H1 (cell line): ENCODE results near the gene RNGTT. TPM values are rescaled to one million over a fixed set of nuclear protein-coding genes. Genes with fewer than 3 reads are reported as not detected.

Experiments
- CTCF ChIA-PET: fragments of 300-600 bp; sonication (Branson Sonifier 250); formaldehyde crosslinking; loops from one replicate; lab custom pipeline; 2021; ENCODE audit not compliant: partially characterized antibody; lab: Charles Lee
- POLR2A ChIA-PET: fragments of 300-600 bp; sonication (Branson Sonifier 250); formaldehyde crosslinking; loops from one replicate; lab custom pipeline; 2021; ENCODE audit warnings: inconsistent platforms; ENCODE audit not compliant: partially characterized antibody; lab: Charles Lee
- DNase-seq, 2 experiments: peaks; one replicate each; pipeline versions ENCODE4 v3.0.0 to v3.0.0-alpha.2; 2010 to 2022; ENCODE audit warnings: low spot score in 2 of 2, low read depth in 1 of 2, mixed read lengths in 1 of 2
- FAIRE-seq: peaks from 2 replicates; lab custom pipeline; 2011; peaks lifted over from hg19 to GRCh38; lab: Jason Lieb, UNC
- H2AFZ ChIP-seq: 2 replicates; pipeline ENCODE4 v1.8.1; 2012; ENCODE audit warnings: low read length, inconsistent platforms
- H2AK5ac ChIP-seq: 2 replicates; pipeline ENCODE4 v1.6.1; 2013; ENCODE audit warnings: low read depth, low read length
- H2BK120ac ChIP-seq: replicated peaks from 2 replicates; pipeline ENCODE3; 2013; ENCODE audit warnings: low read depth, low read length, inconsistent platforms
- H2BK12ac ChIP-seq: 2 replicates; pipeline ENCODE4 v1.6.1; 2013; ENCODE audit warnings: low read depth, low read length
- H2BK15ac ChIP-seq: 2 replicates; pipeline ENCODE4 v1.6.1; 2013; ENCODE audit warnings: low read length
- H2BK20ac ChIP-seq: 2 replicates; pipeline ENCODE4 v1.6.1; 2013; ENCODE audit warnings: low read length
- H2BK5ac ChIP-seq: 2 replicates; pipeline ENCODE4 v1.6.1; 2013; ENCODE audit warnings: low read depth, low read length
- H3K14ac ChIP-seq: 2 replicates; pipeline ENCODE4 v1.6.1; 2013; ENCODE audit warnings: inconsistent platforms; ENCODE audit not compliant: insufficient read length
- H3K18ac ChIP-seq: 2 replicates; pipeline ENCODE4 v1.6.1; 2013; ENCODE audit warnings: low read length; ENCODE audit errors: extremely low read depth
- H3K23ac ChIP-seq: 2 replicates; pipeline ENCODE4 v1.6.1; 2013; ENCODE audit warnings: inconsistent platforms; ENCODE audit not compliant: insufficient read length
- H3K23me2 ChIP-seq: 2 replicates; pipeline ENCODE4 v1.6.1; 2013; ENCODE audit warnings: low read depth, low read length
- H3K27ac ChIP-seq: 2 replicates; pipeline ENCODE4 v1.6.1; 2011; ENCODE audit warnings: low read depth, low read length, inconsistent platforms
- H3K27me3 ChIP-seq, 4 experiments: replicated peaks in 1 of 4; 1 replicate in 1 of 4; 2 replicates in 3 of 4; pipeline versions ENCODE4 v1.6.1 to v1.8.1; 2011 to 2013; ENCODE audit warnings: low read length in 3 of 4, mild to moderate bottlenecking in 3 of 4, inconsistent platforms in 2 of 4, mixed read lengths in 2 of 4, moderate library complexity in 1 of 4; ENCODE audit not compliant: control insufficient read depth in 3 of 4, insufficient read depth in 3 of 4; ENCODE audit errors: extremely low read depth in 1 of 4
- H3K36me3 ChIP-seq, 4 experiments: 2 replicates each; pipeline versions ENCODE4 v1.6.1 to v1.8.1; 2011 to 2013; ENCODE audit warnings: mild to moderate bottlenecking in 4 of 4, low read length in 3 of 4, moderate library complexity in 2 of 4, control low read depth in 1 of 4, inconsistent platforms in 1 of 4; ENCODE audit not compliant: insufficient read depth in 4 of 4, control insufficient read depth in 2 of 4
- H3K4ac ChIP-seq: replicated peaks from 2 replicates; pipeline ENCODE3; 2013; ENCODE audit warnings: low read length, low read depth, mixed read lengths, inconsistent platforms; ENCODE audit not compliant: insufficient read length
- H3K4me1 ChIP-seq, 4 experiments: replicated peaks in 1 of 4; 1 replicate in 1 of 4; 2 replicates in 3 of 4; pipeline versions ENCODE4 v1.6.1 to v1.8.1; 2011 to 2013; ENCODE audit warnings: low read length in 3 of 4, inconsistent platforms in 2 of 4, mixed read lengths in 1 of 4; ENCODE audit not compliant: insufficient read depth in 4 of 4, control insufficient read depth in 3 of 4
- H3K4me2 ChIP-seq, 2 experiments: 2 replicates each; pipeline versions ENCODE4 v1.6.1 to v1.8.1; 2011 to 2013; ENCODE audit warnings: low read depth in 2 of 2, low read length in 2 of 2, control low read depth in 1 of 2, inconsistent platforms in 1 of 2, mild to moderate bottlenecking in 1 of 2; ENCODE audit not compliant: insufficient read depth in 1 of 2
- H3K4me3 ChIP-seq, 4 experiments: fragments of 200-600, 300-600 bp in 1 of 4; sonication (generic), shearing (Covaris generic), sonication (Bioruptor Twin) in 1 of 4; 2 replicates each; pipeline versions ENCODE4 v1.5.1 to v1.8.1; 2011 to 2016; ENCODE audit warnings: low read length in 4 of 4, low read depth in 3 of 4, control low read depth in 2 of 4, inconsistent platforms in 2 of 4, mild to moderate bottlenecking in 2 of 4, mixed read lengths in 1 of 4, moderate library complexity in 1 of 4; ENCODE audit not compliant: insufficient read depth in 2 of 4; ENCODE audit errors: extremely low read depth in 1 of 4
- H3K56ac ChIP-seq: replicated peaks from 2 replicates; pipeline ENCODE3; 2013; ENCODE audit warnings: low read depth, mild to moderate bottlenecking, mixed read lengths, low read length, inconsistent platforms; ENCODE audit not compliant: insufficient read length
- H3K79me1 ChIP-seq: 2 replicates; pipeline ENCODE4 v1.6.1; 2013; ENCODE audit warnings: low read depth, low read length, control low read depth
- H3K79me2 ChIP-seq, 2 experiments: 2 replicates each; pipeline versions ENCODE4 v1.6.1 to v1.8.1; 2012 to 2013; ENCODE audit warnings: low read length in 2 of 2, mild to moderate bottlenecking in 2 of 2, inconsistent platforms in 1 of 2; ENCODE audit not compliant: insufficient read depth in 2 of 2, control insufficient read depth in 1 of 2
- H3K9ac ChIP-seq, 4 experiments: replicated peaks in 1 of 4; 1 replicate in 1 of 4; 2 replicates in 3 of 4; pipeline versions ENCODE4 v1.6.1 to v1.8.1; 2011 to 2013; ENCODE audit warnings: low read depth in 3 of 4, low read length in 3 of 4, control low read depth in 2 of 4, mild to moderate bottlenecking in 2 of 4, moderate library complexity in 2 of 4, inconsistent platforms in 1 of 4; ENCODE audit errors: extremely low read depth in 1 of 4
- H3K9me3 ChIP-seq, 2 experiments: 2 replicates each; pipeline versions ENCODE4 v1.6.1 to v1.8.1; 2012 to 2013; ENCODE audit warnings: mild to moderate bottlenecking in 2 of 2, moderate library complexity in 2 of 2, control low read depth in 1 of 2, inconsistent platforms in 1 of 2, low read depth in 1 of 2, low read length in 1 of 2, mixed read lengths in 1 of 2; ENCODE audit not compliant: insufficient read depth in 2 of 2
- H4K20me1 ChIP-seq, 2 experiments: replicated peaks in 1 of 2; 2 replicates each; pipeline versions ENCODE3 to v1.8.1; 2011 to 2013; ENCODE audit warnings: inconsistent platforms in 2 of 2, low read length in 2 of 2, mild to moderate bottlenecking in 1 of 2; ENCODE audit not compliant: insufficient read depth in 2 of 2, control insufficient read depth in 1 of 2
- H4K5ac ChIP-seq: 2 replicates; pipeline ENCODE4 v1.6.1; 2013; ENCODE audit warnings: low read length, low read depth, mixed read lengths, inconsistent platforms; ENCODE audit not compliant: insufficient read length
- H4K8ac ChIP-seq: 2 replicates; pipeline ENCODE4 v1.8.0; 2013; ENCODE audit warnings: mild to moderate bottlenecking, moderate library complexity, low read length, inconsistent platforms; ENCODE audit not compliant: insufficient read depth; ENCODE audit errors: extremely low read depth
- H4K91ac ChIP-seq: replicated peaks from 2 replicates; pipeline ENCODE3; 2013; ENCODE audit warnings: low read length, mixed read lengths, inconsistent platforms; ENCODE audit not compliant: insufficient read length
- ASH2L ChIP-seq: fragments of 200-600, 300-600 bp; sonication (generic); IDR thresholded peaks from one replicate; pipeline ENCODE4 v1.7.1; 2017; ENCODE audit warnings: low read length
- EP300 ChIP-seq, 2 experiments: IDR thresholded peaks; 1 replicate in 1 of 2; 2 replicates in 1 of 2; pipeline ENCODE4 v1.6.1; 2011 to 2012; ENCODE audit warnings: low read depth in 2 of 2, low read length in 2 of 2, mild to moderate bottlenecking in 2 of 2, borderline replicate concordance in 1 of 2, inconsistent platforms in 1 of 2, moderate library complexity in 1 of 2
- PHF8 ChIP-seq: fragments of 200-600 bp; sonication (generic); conservative IDR thresholded peaks from 2 replicates; pipeline ENCODE4 v1.7.1; 2012; ENCODE audit warnings: low read depth, mild to moderate bottlenecking, inconsistent platforms, low read length, moderate library complexity
- POLR2AphosphoS5 ChIP-seq: IDR thresholded peaks from 2 replicates; pipeline ENCODE4 v1.6.1; 2011; ENCODE audit warnings: low read depth, low read length
- RAD21 ChIP-seq, 2 experiments: IDR thresholded peaks in 1 of 2; conservative IDR thresholded peaks in 1 of 2; 2 replicates each; pipeline ENCODE4 v1.6.1; 2011; ENCODE audit warnings: low read depth in 2 of 2, low read length in 2 of 2, improper control_type of control experiment in 1 of 2, inconsistent platforms in 1 of 2, mild to moderate bottlenecking in 1 of 2, moderate library complexity in 1 of 2
- RNF2 ChIP-seq: fragments of 200-900, 300-1000 bp; sonication (generic); IDR thresholded peaks from 2 replicates; pipeline ENCODE4 v1.7.1; 2016; ENCODE audit warnings: borderline replicate concordance, low read depth, mild to moderate bottlenecking, antibody characterized with exemption, low read length; ENCODE audit not compliant: poor library complexity, severe bottlenecking; ENCODE audit errors: missing control alignments
- SAP30 ChIP-seq: fragments of 300-600 bp; sonication (generic); IDR thresholded peaks from 2 replicates; pipeline ENCODE4 v1.7.1; 2012; ENCODE audit warnings: low read length, moderate library complexity, mild to moderate bottlenecking, inconsistent platforms; ENCODE audit not compliant: insufficient read depth, insufficient replicate concordance
- SIX5 ChIP-seq: IDR thresholded peaks from 2 replicates; pipeline ENCODE4 v1.6.1; 2011; ENCODE audit warnings: mild to moderate bottlenecking, low read depth, low read length
- TCF12 ChIP-seq: IDR thresholded peaks from 2 replicates; pipeline ENCODE4 v1.6.1; 2011; ENCODE audit warnings: low read depth, mild to moderate bottlenecking, low read length
- WGBS, 2 experiments: shearing (Covaris generic) in 1 of 2; methylation state at CpG; one replicate each; pipeline versions ENCODE4 v1.1.6 to v1.1.7; 2013 to 2015; ENCODE audit warnings: low lambda C conversion rate in 2 of 2, mixed read lengths in 2 of 2, inconsistent platforms in 1 of 2, low coverage in 1 of 2, missing lambda C conversion rate in 1 of 2; ENCODE audit not compliant: insufficient replicate concordance in 2 of 2, insufficient coverage in 1 of 2, insufficient read length in 1 of 2; ENCODE audit errors: extremely low coverage in 1 of 2, missing lambda C conversion rate in 1 of 2; 5-methylcytosine and 5-hydroxymethylcytosine counted together
- polyA plus RNA-seq, 7 experiments: library from polyadenylated mRNA; depleted of rRNA in 3 of 7; stranded (reverse) in 5 of 7; unstranded in 2 of 7; fragments of >200 nt in 5 of 7; fragments of 200-250 nt in 2 of 7; gene quantifications; 1 replicate in 5 of 7; 2 replicates in 1 of 7; 4 replicates in 1 of 7; pipeline versions ENCODE4 v1.2.1 to v1.2.3, GENCODE V29; 2011 to 2013; ENCODE audit warnings: missing spikeins in 2 of 7, mixed read lengths in 2 of 7
- total RNA-seq: library from RNA; stranded (reverse); fragmentation: NEBNext Ultra II Directional; extraction: Animal tissue kit (Norgen Biotek cat#: 25700); gene quantifications from 2 replicates; pipeline ENCODE4 v1.2.1, GENCODE V29; 2021
- TF ChIP-seq, protein P1 (sequence below): IDR thresholded peaks from 2 replicates; pipeline ENCODE4 v1.6.1; 2011; ENCODE audit warnings: low read length, improper control_type of control experiment

Gene RNGTT
- total and polyA plus RNA-seq, 2 of the 8 experiments (the other 6 are each of a cell fraction or from before 2014, with no cell fraction given): 3.6 to 21.2 TPM

GRCh38 chr6:88814909-88815308 lies 148.5 kb downstream of the RNGTT start:
- ChIA-PET CTCF (interaction anchor here (1.5 kb wide), 1 partner anchor 35 kb away, joined by 4 read pairs; no protein-coding TSS in a partner anchor), POLR2A (no interaction called here)
- Histone ChIP-seq H3K9me3 (no peaks in the 10 kb centered on the region), H3K4me3 (no peak overlapping the region), H2BK15ac (no peak overlapping the region), H3K27ac (no peak overlapping the region), H4K91ac (no peak overlapping the region), H3K79me2 (no peaks in the 10 kb centered on the region; a peak in 1 of 4 replicates), H3K27me3 (no peaks in the 10 kb centered on the region), H2BK12ac (no peak overlapping the region), H4K20me1 (no peaks in the 10 kb centered on the region), H3K4me1 (no peaks in the 10 kb centered on the region), H3K9ac (no peak overlapping the region), H2BK5ac (no peak overlapping the region), H3K4ac (no peak overlapping the region), H4K5ac (no peak overlapping the region), H2BK120ac (no peak overlapping the region), H2BK20ac (no peak overlapping the region), H3K56ac (no peak overlapping the region), H3K36me3 (no peaks in the 10 kb centered on the region; a peak in 1 of 8 replicates), H3K4me2 (no peak overlapping the region), H2AK5ac (no peak overlapping the region), H2AFZ (no peak overlapping the region), H3K14ac (no peak overlapping the region), H3K23me2 (no peaks in the 10 kb centered on the region), H3K79me1 (no peaks in the 10 kb centered on the region), H3K18ac (no peak overlapping the region; the same call in 1 of the 2 replicates), H4K8ac (no peak overlapping the region), H3K23ac (no peak overlapping the region)
- DNase-seq: no peak
- FAIRE-seq: no peak
- WGBS, 2 experiments: 90% methylated on average over 1 of the region's 1 CpG; no CpG with 5 or more reads in 1 of the 2 experiments
- TF ChIP-seq, protein P1, sequence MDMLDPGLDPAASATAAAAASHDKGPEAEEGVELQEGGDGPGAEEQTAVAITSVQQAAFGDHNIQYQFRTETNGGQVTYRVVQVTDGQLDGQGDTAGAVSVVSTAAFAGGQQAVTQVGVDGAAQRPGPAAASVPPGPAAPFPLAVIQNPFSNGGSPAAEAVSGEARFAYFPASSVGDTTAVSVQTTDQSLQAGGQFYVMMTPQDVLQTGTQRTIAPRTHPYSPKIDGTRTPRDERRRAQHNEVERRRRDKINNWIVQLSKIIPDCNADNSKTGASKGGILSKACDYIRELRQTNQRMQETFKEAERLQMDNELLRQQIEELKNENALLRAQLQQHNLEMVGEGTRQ: no peak
- TF ChIP-seq SAP30 (no peak), TCF12 (no peak), POLR2AphosphoS5 (no peak), RAD21 (IDR thresholded peaks at IDR 0.05 in 1 of 2, conservative IDR thresholded peaks at IDR 0.05 in 1 of 2; ENCODE audit: low read depth in 2 of 2, low read length in 2 of 2) (no peak), SIX5 (no peak), RNF2 (no peak), PHF8 (no peak), EP300 (IDR thresholded peaks at IDR 0.05; ENCODE audit: borderline replicate concordance in 1 of 2, low read depth in 2 of 2, low read length in 2 of 2) (no peak), ASH2L (no peak)
